ENCODE data around the gene SLC38A8.

GRCh38 chr16:83973581-83974385, 68.8 kb downstream of the SLC38A8 start:
- no peak for TF ChIP-seq CTCF (IDR thresholded peaks at IDR 0.05)
- TF ChIP-seq REST (IDR thresholded peaks at IDR 0.05; ENCODE audit: insufficient read depth in 1 of 2, low read depth in 2 of 2, low read length in 1 of 2) = no peak

All from Panc1 (cell line).